ENCODE results near the gene VKORC1. TPM values are rescaled to one million over a fixed set of nuclear protein-coding genes. Genes with fewer than 3 reads are reported as not detected.
A peak's percentile ranks its signal among the peaks of the same experiment; 100 is the strongest.

The VKORC1 gene
- total RNA-seq, 2 donors from 2014 or later: 65.2 to 84.6 TPM

- no peaks in the 10 kb centered on the region for H3K9me3 Mint-ChIP-seq
- H3K4me1 Mint-ChIP-seq (ENCODE audit: low read depth in 2 of 2): no peaks in the 10 kb centered on the region
- no peaks in the 10 kb centered on the region for H3K36me3 Mint-ChIP-seq
- no peak overlapping the region for H3K4me3 Mint-ChIP-seq
- no peak overlapping the region for H3K27ac Mint-ChIP-seq
- no peaks in the 10 kb centered on the region for H3K27me3 Mint-ChIP-seq
- ATAC-seq: no peak
- no peak for DNase-seq (ENCODE audit: low spot score)
Measured at GRCh38 chr16:31134091-31134571, 39.5 kb upstream of the VKORC1 start.

DNA sequence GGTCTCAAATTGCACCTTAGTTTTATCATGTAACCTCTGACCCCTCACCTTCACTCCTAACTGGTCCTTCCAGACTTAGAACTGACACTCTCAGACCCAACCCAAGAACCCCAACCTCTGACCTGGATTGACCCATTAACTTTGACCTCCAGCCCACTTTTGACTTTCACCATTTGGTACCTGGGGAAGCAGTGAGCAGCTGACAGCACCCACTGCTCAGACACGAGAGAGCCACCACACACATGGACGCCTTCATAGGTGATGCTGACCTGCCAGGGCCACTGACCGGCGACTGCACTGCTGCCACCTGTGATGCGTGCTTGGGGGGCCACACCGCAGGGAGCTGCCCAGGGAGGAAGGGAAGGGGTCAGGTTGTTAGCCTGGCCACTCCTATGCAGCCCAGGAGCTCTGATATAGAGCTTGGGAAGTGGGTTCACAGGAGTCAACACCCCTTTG, 38.5 kb upstream of the VKORC1 start:
- DNase-seq (ENCODE audit: low spot score) (no peak), ATAC-seq (no peak)
- H3K36me3 Mint-ChIP-seq: no peaks in the 10 kb centered on the region
- peaks cover 0 to 7% of the 10 kb centered on the region in 2 donors for H3K4me1 Mint-ChIP-seq (ENCODE audit: low read depth in 2 of 2)
- no peak overlapping the region for H3K4me3 Mint-ChIP-seq
- no peaks in the 10 kb centered on the region for H3K27me3 Mint-ChIP-seq
- H3K9me3 Mint-ChIP-seq: no peaks in the 10 kb centered on the region
- H3K27ac Mint-ChIP-seq: no peak overlapping the region

DNA sequence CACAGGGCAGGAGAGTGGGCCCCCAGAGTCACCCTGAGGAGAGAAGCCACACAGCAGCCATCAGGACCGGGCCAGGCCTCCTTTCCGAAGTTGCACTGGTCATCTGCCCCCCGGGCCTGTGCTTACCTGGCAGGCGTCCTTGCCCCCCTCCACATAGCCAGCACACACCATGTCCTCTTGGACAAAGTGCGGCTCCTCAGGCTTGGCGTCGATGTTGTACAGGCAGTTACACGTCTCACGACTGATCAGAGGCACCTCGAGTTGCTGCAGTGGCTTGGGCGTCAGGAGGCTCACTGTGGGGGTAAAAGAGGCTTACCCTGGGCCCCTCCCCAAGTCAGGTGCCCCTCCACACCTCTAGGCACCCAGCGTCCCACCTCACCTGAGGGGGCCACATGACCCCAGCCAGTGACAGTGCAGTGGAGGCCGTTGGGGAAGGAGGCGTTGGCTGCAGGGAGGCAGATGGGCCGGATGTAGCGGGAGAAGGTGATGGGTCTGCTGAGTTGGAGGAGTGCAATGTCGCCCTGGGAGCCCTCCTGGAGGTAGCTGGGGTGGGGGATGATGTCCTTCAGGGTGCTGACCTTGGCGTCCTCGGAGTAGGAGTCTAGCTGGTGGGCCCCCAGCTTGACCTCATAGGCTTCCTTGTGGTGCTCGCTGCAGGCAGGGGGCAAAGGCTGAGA, 37.8 kb upstream of the VKORC1 start:
- H3K27ac Mint-ChIP-seq: no peak overlapping the region
- no peaks in the 10 kb centered on the region for H3K27me3 Mint-ChIP-seq
- no peaks in the 10 kb centered on the region for H3K36me3 Mint-ChIP-seq
- ATAC-seq (no peak), DNase-seq (ENCODE audit: low spot score) (no peak)
- peaks cover 0 to 10% of the 10 kb centered on the region in 2 donors for H3K4me1 Mint-ChIP-seq (ENCODE audit: low read depth in 2 of 2)
- no peak overlapping the region for H3K4me3 Mint-ChIP-seq
- H3K9me3 Mint-ChIP-seq: no peaks in the 10 kb centered on the region

- ATAC-seq (no peak), DNase-seq (ENCODE audit: low spot score) (no peak)
- Mint-ChIP-seq H3K36me3 (no peaks in the 10 kb centered on the region), H3K27ac (no peak overlapping the region), H3K4me3 (no peak overlapping the region), H3K9me3 (no peaks in the 10 kb centered on the region), H3K4me1 (ENCODE audit: low read depth in 2 of 2) (peaks cover 0 to 10% of the 10 kb centered on the region in 2 donors), H3K27me3 (no peaks in the 10 kb centered on the region)
Measured at GRCh38 chr16:31131841-31132271, 37.3 kb upstream of the VKORC1 start.

DNA sequence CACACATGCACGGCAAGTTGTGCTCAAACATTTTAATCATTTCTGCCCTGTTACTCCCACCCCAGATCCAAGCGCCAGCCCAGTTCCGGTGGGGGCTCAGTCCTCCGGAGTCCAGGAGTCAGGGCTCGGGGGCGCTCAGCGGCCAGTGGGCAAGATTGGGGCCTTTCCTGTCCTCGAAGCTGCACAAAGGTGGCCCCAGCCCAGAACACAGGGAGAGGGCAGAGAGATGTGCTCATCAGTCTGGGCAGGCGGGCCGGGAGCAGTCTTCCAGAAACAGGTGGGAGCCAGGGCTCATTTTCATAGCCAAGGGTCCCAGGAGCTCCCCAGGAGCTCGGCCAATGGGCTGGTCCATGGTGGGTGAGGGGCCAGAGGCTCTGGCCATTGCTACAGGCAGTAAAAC, 36.8 kb upstream of the VKORC1 start:
- DNase-seq (ENCODE audit: low spot score) (no peak), ATAC-seq (no peak)
- H3K36me3 Mint-ChIP-seq: no peaks in the 10 kb centered on the region
- no peaks in the 10 kb centered on the region for H3K27me3 Mint-ChIP-seq
- no peak overlapping the region for H3K27ac Mint-ChIP-seq
- H3K4me1 Mint-ChIP-seq (ENCODE audit: low read depth in 2 of 2): peaks cover 0 to 10% of the 10 kb centered on the region in 2 donors
- H3K4me3 Mint-ChIP-seq: no peak overlapping the region
- H3K9me3 Mint-ChIP-seq: no peaks in the 10 kb centered on the region

DNA sequence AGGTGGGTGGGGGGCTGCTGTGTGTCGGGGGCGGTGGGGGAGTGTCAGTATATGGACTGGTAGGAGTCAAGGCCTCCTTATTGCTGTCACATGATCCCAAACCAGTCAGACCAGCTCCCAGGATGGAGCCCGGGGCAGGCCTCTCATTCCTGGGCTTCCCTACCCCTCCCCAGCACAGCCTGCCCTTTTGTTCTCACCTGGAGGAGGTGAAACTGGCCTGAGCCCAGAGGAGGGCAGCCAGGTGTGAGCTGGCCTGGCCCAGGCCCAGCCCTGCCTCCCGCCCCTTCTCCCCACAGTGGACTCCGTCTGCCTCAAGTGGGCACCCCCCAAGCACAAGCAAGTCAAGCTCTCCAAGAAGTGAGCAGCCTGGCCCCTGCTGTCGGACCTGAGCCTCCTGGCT, 36.3 kb upstream of the VKORC1 start:
- H3K27me3 Mint-ChIP-seq: no peaks in the 10 kb centered on the region
- no peaks in the 10 kb centered on the region for H3K36me3 Mint-ChIP-seq
- DNase-seq (ENCODE audit: low spot score) (no peak), ATAC-seq (no peak)
- no peak overlapping the region for H3K4me3 Mint-ChIP-seq
- peaks cover 3 to 14% of the 10 kb centered on the region in 2 donors for H3K4me1 Mint-ChIP-seq (ENCODE audit: low read depth in 2 of 2)
- H3K9me3 Mint-ChIP-seq: no peaks in the 10 kb centered on the region
- no peak overlapping the region for H3K27ac Mint-ChIP-seq

DNA sequence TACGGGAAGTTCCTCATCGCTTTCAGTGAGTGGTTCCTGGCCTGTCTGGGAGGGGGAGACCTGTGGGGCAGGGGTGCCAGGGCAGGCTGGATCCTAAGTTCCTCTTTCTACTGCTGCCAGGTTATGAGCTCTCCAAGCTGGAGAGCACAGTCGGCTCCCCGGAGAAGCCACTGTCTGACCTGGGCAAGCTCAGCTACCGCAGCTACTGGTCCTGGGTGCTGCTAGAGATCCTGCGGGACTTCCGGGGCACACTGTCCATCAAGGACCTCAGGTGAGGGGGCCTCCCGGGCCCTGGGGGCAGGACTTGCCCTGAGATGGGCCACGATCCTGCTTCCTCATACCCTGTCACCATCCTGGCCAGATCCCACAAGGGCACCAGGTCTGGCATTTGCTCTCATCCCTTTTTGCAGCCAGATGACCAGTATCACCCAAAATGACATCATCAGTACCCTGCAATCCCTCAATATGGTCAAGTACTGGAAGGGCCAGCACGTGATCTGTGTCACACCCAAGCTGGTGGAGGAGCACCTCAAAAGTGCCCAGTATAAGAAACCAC, 35.8 kb upstream of the VKORC1 start:
- Mint-ChIP-seq H3K9me3 (no peaks in the 10 kb centered on the region), H3K27ac (no peak overlapping the region), H3K4me1 (ENCODE audit: low read depth in 2 of 2) (peaks cover 6 to 14% of the 10 kb centered on the region in 2 donors), H3K27me3 (no peaks in the 10 kb centered on the region), H3K36me3 (no peaks in the 10 kb centered on the region), H3K4me3 (no peak overlapping the region)
- DNase-seq (ENCODE audit: low spot score) (no peak), ATAC-seq (no peak)

- no peaks in the 10 kb centered on the region for H3K36me3 Mint-ChIP-seq
- peak overlapping the region in 1 of 2 donors; percentile 79 for H3K27ac Mint-ChIP-seq
- no peak for ATAC-seq
- no peak overlapping the region for H3K4me3 Mint-ChIP-seq
- no peaks in the 10 kb centered on the region for H3K27me3 Mint-ChIP-seq
- H3K9me3 Mint-ChIP-seq: no peaks in the 10 kb centered on the region
- no peak for DNase-seq (ENCODE audit: low spot score)
- peaks cover 6 to 14% of the 10 kb centered on the region in 2 donors for H3K4me1 Mint-ChIP-seq (ENCODE audit: low read depth in 2 of 2)
Measured at GRCh38 chr16:31129568-31130335, 35.2 kb upstream of the VKORC1 start.

- Mint-ChIP-seq H3K27me3 (no peaks in the 10 kb centered on the region), H3K9me3 (no peaks in the 10 kb centered on the region), H3K27ac (peak overlapping the region; percentile 79 to 85), H3K4me1 (ENCODE audit: low read depth in 2 of 2) (peaks cover 6 to 14% of the 10 kb centered on the region in 2 donors), H3K36me3 (no peaks in the 10 kb centered on the region), H3K4me3 (peak overlapping the region; percentile 10)
- no peak for DNase-seq (ENCODE audit: low spot score)
- peak in 1 of 2 donors; percentile 83 for ATAC-seq
Measured at GRCh38 chr16:31128711-31129567, 34.3 kb upstream of the VKORC1 start.

DNA sequence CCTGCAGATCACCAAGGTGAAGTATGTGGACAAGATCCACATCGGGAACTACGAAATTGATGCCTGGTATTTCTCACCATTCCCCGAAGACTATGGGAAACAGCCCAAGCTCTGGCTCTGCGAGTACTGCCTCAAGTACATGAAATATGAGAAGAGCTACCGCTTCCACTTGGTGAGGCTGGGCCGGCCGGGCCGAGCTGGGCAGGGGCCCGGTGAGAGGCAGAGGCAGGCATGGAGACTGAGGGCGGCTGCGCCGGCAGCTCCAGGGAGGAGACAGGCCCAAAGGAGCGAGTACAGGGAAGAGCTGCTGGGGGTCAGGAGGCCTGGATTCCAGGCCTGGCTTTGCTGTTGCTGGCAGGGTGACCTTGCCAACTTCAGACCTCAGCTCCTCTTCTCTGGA, 32.6 kb upstream of the VKORC1 start:
- Mint-ChIP-seq H3K4me3 (no peak overlapping the region), H3K27me3 (no peaks in the 10 kb centered on the region), H3K9me3 (no peaks in the 10 kb centered on the region), H3K36me3 (no peaks in the 10 kb centered on the region), H3K4me1 (ENCODE audit: low read depth in 2 of 2) (peaks cover 6 to 14% of the 10 kb centered on the region in 2 donors), H3K27ac (peak overlapping the region; percentile 54 to 57)
- ATAC-seq (no peak), DNase-seq (ENCODE audit: low spot score) (no peak)

DNA sequence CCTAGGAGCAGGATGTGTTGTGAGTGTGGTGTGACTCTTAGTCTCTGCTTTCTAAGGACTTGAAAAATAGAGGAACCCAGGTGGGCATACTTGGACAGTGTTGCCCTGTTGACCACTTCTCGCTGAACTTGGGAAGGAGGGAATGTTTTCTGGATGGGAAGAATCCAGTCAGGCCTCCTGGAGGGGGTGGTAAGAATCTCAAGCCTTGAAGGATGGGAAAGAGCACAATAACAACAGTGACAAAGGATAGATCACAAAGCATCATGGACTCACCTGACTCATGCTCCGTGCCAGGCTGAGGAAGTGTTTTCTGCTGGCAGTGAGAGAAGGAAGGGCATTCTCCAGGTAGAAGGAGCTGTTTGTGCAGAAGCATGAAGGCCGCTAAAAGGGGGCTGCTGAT, 31.2 kb upstream of the VKORC1 start:
- DNase-seq (ENCODE audit: low spot score) (no peak), ATAC-seq (no peak)
- Mint-ChIP-seq H3K36me3 (peaks cover under 1% of the 10 kb centered on the region), H3K27ac (peak overlapping the region in 1 of 2 donors; percentile 39), H3K4me1 (ENCODE audit: low read depth in 2 of 2) (peaks cover 6 to 14% of the 10 kb centered on the region in 2 donors), H3K27me3 (no peaks in the 10 kb centered on the region), H3K9me3 (no peaks in the 10 kb centered on the region), H3K4me3 (no peak overlapping the region)

DNA sequence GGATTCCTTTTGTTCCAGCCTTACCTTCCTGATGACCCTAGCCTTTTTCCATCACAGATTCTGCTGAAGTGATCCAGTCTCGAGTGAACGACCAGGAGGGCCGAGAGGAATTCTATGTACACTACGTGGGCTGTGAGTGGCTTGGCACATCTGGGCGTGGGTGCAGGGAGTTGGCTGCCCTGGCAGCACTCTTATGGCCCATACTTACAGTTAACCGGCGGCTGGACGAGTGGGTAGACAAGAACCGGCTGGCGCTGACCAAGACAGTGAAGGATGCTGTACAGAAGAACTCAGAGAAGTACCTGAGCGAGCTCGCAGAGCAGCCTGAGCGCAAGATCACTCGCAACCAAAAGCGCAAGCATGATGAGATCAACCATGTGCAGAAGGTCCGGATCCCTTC, 25.5 kb upstream of the VKORC1 start:
- Mint-ChIP-seq H3K9me3 (no peaks in the 10 kb centered on the region), H3K4me3 (no peak overlapping the region), H3K4me1 (ENCODE audit: low read depth in 2 of 2) (peaks cover 8 to 11% of the 10 kb centered on the region in 2 donors), H3K36me3 (peaks cover 9% of the 10 kb centered on the region), H3K27ac (no peak overlapping the region), H3K27me3 (no peaks in the 10 kb centered on the region)
- DNase-seq (ENCODE audit: low spot score) (no peak), ATAC-seq (no peak)
